ENCODE results near the gene KAZN.

The KAZN gene

DNA sequence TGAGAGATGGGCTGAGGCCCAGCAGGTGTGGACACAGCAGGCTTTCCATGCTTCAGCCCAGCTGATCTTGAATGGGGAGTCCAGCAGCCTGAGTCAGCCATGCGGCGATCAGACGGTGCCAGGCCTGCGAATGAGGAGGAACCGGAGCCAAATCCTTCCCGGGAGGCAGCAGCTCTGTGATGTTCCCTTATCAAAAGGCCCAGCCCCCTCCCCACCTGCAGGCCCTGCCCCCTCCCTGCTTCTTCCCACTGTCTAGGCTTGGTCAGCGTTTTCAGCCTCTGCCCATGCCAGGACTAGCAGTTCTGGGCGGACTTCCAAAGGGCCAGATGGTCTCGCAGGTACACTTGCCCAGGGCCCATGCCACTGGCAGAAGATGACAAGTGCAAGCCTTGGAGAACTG is 253.8 kb downstream of the KAZN start:
- no peak overlapping the region for H3K4me3 ChIP-seq (ENCODE audit: low read depth, low read length)
- TF ChIP-seq CTCF (IDR thresholded peaks at IDR 0.05; ENCODE audit: low read depth, low read length): no peak

DNA sequence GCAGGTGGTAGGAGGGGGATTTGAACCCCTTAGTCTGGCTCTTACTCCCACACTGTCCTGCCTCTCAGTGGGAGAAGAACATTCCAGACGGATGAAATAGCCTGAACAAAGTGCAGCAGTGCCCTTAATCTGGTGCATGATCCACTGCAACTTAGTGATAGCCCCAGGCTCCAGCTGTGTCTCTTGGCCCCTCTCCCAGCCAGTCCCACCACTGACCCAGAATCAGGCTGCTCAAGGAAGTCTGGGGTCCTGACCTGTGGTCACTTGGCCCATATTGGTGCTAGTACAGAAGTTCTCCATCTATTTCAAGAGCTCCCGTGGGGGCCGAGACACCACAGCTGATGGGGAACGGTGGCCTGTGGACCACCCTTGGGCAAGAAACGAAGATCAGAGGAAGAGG is 255.0 kb downstream of the KAZN start:
- H3K4me3 ChIP-seq (ENCODE audit: low read depth, low read length): no peak overlapping the region
- no peak for TF ChIP-seq CTCF (IDR thresholded peaks at IDR 0.05; ENCODE audit: low read depth, low read length)

DNA sequence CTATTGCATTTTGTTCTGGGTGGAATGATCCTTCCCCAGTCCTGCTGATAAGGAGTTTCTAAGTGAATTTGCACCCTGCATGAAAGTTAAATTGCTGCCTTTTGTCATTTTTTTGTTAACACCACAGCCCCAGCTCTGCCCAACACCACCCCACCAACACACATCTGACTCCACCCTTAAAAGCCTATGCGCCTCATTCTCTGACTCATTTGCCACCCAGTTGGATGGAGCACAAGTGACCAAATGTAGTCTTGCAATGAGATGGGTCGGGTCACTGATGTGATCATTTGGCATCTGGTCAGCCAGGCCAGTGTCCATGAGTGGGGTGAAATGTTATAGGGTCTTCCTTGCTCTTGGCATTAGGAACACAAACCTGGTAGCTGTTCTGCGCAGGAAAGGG is 256.8 kb downstream of the KAZN start:
- no peak overlapping the region for H3K4me3 ChIP-seq (ENCODE audit: low read depth, low read length)
- no peak for TF ChIP-seq CTCF (IDR thresholded peaks at IDR 0.05; ENCODE audit: low read depth, low read length)

GRCh38 chr1:14855801-14856200 is 257.3 kb downstream of the KAZN start:
- no peak overlapping the region for H3K4me3 ChIP-seq (ENCODE audit: low read depth, low read length)
- no peak for TF ChIP-seq CTCF (IDR thresholded peaks at IDR 0.05; ENCODE audit: low read depth, low read length)

GRCh38 chr1:14857436-14858195 is 259.1 kb downstream of the KAZN start:
- H3K4me3 ChIP-seq (ENCODE audit: low read depth, low read length): no peak overlapping the region

GRCh38 chr1:14862114-14862771 is 263.8 kb downstream of the KAZN start:
- H3K4me3 ChIP-seq (ENCODE audit: low read depth, low read length): no peak overlapping the region
- TF ChIP-seq CTCF (IDR thresholded peaks at IDR 0.05; ENCODE audit: low read depth, low read length): no peak

More at GRCh38 chr1:14857436-14858195, 259.1 kb downstream of the KAZN start:
- TF ChIP-seq CTCF (IDR thresholded peaks at IDR 0.05; ENCODE audit: low read depth, low read length): no peak

- TF ChIP-seq CTCF (IDR thresholded peaks at IDR 0.05; ENCODE audit: low read depth, low read length): no peak
- H3K4me3 ChIP-seq (ENCODE audit: low read depth, low read length): no peak overlapping the region
These were observed 266.6 kb downstream of the KAZN start for GRCh38 chr1:14865106-14865505.
